Hepatocyte (in vitro differentiated cells): ENCODE measurements around the gene COX10. TPM values are rescaled to one million over a fixed set of nuclear protein-coding genes. Genes with fewer than 3 reads are reported as not detected.

ENCODE experiments used
- DNase-seq: peaks from one replicate; pipeline ENCODE4 v3.0.0-alpha.2; 2016; ENCODE audit warnings: low spot score
- H2AFZ ChIP-seq: fragments of 200-600 bp; sonication (generic); 2 replicates; pipeline ENCODE4 v1.6.0; 2016; ENCODE audit warnings: antibody characterized with exemption, mild to moderate bottlenecking
- H3K27ac ChIP-seq: fragments of 200-600 bp; sonication (generic); 2 replicates; pipeline ENCODE4 v1.5.1; 2016; ENCODE audit warnings: mild to moderate bottlenecking
- H3K27me3 ChIP-seq: fragments of 200-600 bp; sonication (generic); 2 replicates; pipeline ENCODE4 v1.6.1; 2016
- H3K36me3 ChIP-seq: fragments of 200-600 bp; sonication (generic); replicated peaks from 2 replicates; pipeline ENCODE4 v1.5.1; 2016; ENCODE audit warnings: low read depth; ENCODE audit not compliant: insufficient read depth
- H3K4me1 ChIP-seq: fragments of 200-600 bp; sonication (generic); 2 replicates; pipeline ENCODE4 v1.5.1; 2016; ENCODE audit warnings: mild to moderate bottlenecking, moderate library complexity; ENCODE audit not compliant: insufficient read depth
- H3K4me2 ChIP-seq: fragments of 200-600 bp; sonication (generic); 2 replicates; pipeline ENCODE4 v1.6.0; 2016
- H3K4me3 ChIP-seq: fragments of 200-600 bp; sonication (generic); 2 replicates; pipeline ENCODE4 v1.5.1; 2016; ENCODE audit warnings: mild to moderate bottlenecking
- H3K79me2 ChIP-seq: fragments of 200-600 bp; sonication (generic); 2 replicates; pipeline ENCODE4 v1.6.0; 2017; ENCODE audit warnings: mild to moderate bottlenecking
- H3K9me2 ChIP-seq: fragments of 200-600 bp; sonication (generic); replicated peaks from 2 replicates; pipeline ENCODE4 v1.6.0; 2017; ENCODE audit warnings: mild to moderate bottlenecking; ENCODE audit not compliant: insufficient read depth
- H3K9me3 ChIP-seq: fragments of 200-600 bp; sonication (generic); 2 replicates; pipeline ENCODE4 v1.5.1; 2016; ENCODE audit warnings: low read depth, mild to moderate bottlenecking
- H4K20me1 ChIP-seq: fragments of 200-600 bp; sonication (generic); 2 replicates; pipeline ENCODE4 v1.6.0; 2016; ENCODE audit warnings: mild to moderate bottlenecking; ENCODE audit not compliant: insufficient read depth, poor library complexity, severe bottlenecking
- EZH2 ChIP-seq: fragments of 200-600 bp; sonication (generic); IDR thresholded peaks from 2 replicates; pipeline ENCODE4 v1.6.1; 2016; ENCODE audit warnings: antibody characterized with exemption, mild to moderate bottlenecking, borderline replicate concordance
- EZH2phosphoT487 ChIP-seq: fragments of 200-600 bp; sonication (generic); IDR thresholded peaks from one replicate; pipeline ENCODE4 v1.6.1; 2018; ENCODE audit warnings: antibody characterized with exemption, mild to moderate bottlenecking, low read depth, moderate library complexity; ENCODE audit not compliant: unreplicated experiment, severe bottlenecking
- WGBS: methylation state at CpG from one replicate; pipeline ENCODE4 v1.1.6; 2016; ENCODE audit warnings: low lambda C conversion rate; ENCODE audit errors: missing lambda C conversion rate; 5-methylcytosine and 5-hydroxymethylcytosine counted together
- polyA plus RNA-seq: library from polyadenylated mRNA; unstranded; fragments of >200 nt; fragmentation: Nextera tagmentation; extraction: Ambion mirVana; gene quantifications from 2 replicates; pipeline ENCODE4 v1.2.1, GENCODE V29; 2016
- total RNA-seq: library from RNA; depleted of rRNA; stranded (reverse); fragments of >200 nt; gene quantifications from 2 replicates; pipeline ENCODE4 v1.2.3, GENCODE V29; 2014
- TF ChIP-seq, protein P1 (sequence below): fragments of 200-600 bp; sonication (generic); IDR thresholded peaks from 2 replicates; pipeline ENCODE4 v1.5.1; 2016; ENCODE audit warnings: antibody characterized with exemption, mild to moderate bottlenecking; ENCODE audit not compliant: poor library complexity

COX10 gene
- total and polyA plus RNA-seq, 2 experiments from 2014 or later = 23.2 to 27.6 TPM

DNA sequence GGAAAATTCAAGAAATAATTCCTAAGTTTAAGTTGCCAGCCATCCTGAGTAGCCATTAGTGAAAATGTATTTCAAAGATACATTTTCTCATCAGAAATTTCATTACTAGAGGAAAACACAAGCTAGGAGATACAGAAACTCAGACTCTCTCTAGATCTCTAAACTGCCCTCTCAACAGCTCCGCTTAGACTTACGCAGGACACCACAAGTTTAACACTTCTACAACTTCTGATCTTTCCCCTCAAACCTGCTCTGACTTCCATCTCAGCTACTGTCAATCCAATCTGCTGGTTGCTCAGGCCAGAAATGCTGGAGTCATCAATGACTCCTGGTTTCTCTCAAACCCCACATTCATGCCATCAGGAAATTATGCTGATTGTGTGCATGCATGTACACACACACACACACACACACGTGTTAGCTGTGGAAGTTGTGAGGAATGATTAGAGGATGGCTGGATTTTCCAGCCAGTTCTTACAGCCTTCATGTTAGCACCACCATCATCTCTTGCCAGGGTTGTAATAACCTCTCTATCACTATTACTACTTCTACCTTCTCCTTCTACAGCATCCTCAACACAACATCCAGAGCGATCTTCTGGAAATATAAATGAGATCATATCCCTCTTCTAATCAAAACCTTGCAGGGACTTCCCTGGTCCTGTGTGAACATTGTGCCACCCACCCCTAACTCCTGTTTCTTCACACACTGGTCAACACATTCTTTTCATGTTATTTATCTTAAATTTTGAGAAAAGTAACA lies 47.1 kb downstream of the COX10 start:
- no peaks in the 10 kb centered on the region for H3K27me3 ChIP-seq
- no peak overlapping the region for H2AFZ ChIP-seq
- H4K20me1 ChIP-seq = no peaks in the 10 kb centered on the region
- 99% methylated on average over 4 of the region's 4 CpGs for WGBS
- H3K9me3 ChIP-seq = no peaks in the 10 kb centered on the region
- H3K4me2 ChIP-seq = no peak overlapping the region
- no peaks in the 10 kb centered on the region for H3K9me2 ChIP-seq
- H3K36me3 ChIP-seq = no peaks in the 10 kb centered on the region
- no peak for DNase-seq
- no peaks in the 10 kb centered on the region for H3K4me1 ChIP-seq
- H3K4me3 ChIP-seq = no peak overlapping the region
- H3K79me2 ChIP-seq = peaks cover 21% of the 10 kb centered on the region
- no peak for TF ChIP-seq EZH2
- TF ChIP-seq EZH2phosphoT487 = no peak
- TF ChIP-seq, protein P1, sequence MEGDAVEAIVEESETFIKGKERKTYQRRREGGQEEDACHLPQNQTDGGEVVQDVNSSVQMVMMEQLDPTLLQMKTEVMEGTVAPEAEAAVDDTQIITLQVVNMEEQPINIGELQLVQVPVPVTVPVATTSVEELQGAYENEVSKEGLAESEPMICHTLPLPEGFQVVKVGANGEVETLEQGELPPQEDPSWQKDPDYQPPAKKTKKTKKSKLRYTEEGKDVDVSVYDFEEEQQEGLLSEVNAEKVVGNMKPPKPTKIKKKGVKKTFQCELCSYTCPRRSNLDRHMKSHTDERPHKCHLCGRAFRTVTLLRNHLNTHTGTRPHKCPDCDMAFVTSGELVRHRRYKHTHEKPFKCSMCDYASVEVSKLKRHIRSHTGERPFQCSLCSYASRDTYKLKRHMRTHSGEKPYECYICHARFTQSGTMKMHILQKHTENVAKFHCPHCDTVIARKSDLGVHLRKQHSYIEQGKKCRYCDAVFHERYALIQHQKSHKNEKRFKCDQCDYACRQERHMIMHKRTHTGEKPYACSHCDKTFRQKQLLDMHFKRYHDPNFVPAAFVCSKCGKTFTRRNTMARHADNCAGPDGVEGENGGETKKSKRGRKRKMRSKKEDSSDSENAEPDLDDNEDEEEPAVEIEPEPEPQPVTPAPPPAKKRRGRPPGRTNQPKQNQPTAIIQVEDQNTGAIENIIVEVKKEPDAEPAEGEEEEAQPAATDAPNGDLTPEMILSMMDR = no peak
- H3K27ac ChIP-seq = no peak overlapping the region

DNA sequence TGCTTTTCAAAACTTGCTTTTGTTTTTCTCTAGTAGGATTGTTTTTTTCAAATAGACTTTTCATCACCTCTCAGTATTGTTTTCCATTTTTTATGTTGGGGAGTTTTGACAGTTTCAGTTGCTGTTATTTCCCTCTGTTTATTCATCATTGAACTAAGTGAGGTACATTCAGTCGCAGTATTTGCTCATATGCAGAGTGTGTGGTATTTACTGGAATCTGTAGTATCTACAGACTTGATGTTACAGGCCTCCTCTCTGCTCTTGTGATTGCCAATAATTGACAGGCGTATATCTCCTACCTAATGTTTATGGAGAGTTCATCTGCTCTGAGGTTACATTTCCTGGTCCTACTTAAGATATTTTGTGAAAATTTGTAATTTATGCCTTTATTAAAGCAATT lies 49.6 kb downstream of the COX10 start:
- Histone ChIP-seq H3K79me2 (peaks cover 29% of the 10 kb centered on the region), H3K4me2 (no peak overlapping the region), H2AFZ (no peak overlapping the region), H3K9me3 (no peaks in the 10 kb centered on the region), H3K9me2 (no peaks in the 10 kb centered on the region), H3K27ac (no peak overlapping the region), H3K4me3 (no peak overlapping the region), H3K36me3 (no peaks in the 10 kb centered on the region), H4K20me1 (peaks cover 3% of the 10 kb centered on the region), H3K27me3 (no peaks in the 10 kb centered on the region), H3K4me1 (no peaks in the 10 kb centered on the region)
- TF ChIP-seq EZH2phosphoT487 = no peak
- DNase-seq = no peak
- WGBS = 93% methylated on average over 2 of the region's 2 CpGs

DNA sequence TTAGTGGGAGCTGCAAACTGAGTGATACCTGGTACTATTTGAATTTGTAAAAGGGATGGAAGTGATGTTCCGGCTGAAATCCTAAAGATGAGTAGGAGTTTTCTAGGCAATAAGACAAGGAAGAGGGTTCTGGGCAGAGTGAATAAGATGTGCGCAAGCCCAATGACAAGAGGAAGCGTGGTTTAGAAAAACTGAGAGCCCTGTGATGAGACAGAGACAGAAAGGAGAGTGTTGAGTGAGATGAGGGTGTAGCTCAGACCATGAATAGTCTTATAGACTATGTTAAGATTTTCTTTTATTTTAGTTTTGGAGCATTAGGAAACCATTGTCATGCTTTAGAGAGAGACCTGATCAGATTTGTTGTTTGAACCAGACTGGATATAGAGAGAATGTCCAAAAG lies 50.2 kb downstream of the COX10 start:
- TF ChIP-seq, protein P1 = no peak
- TF ChIP-seq EZH2phosphoT487 = no peak
- Histone ChIP-seq H2AFZ (no peak overlapping the region), H3K36me3 (no peaks in the 10 kb centered on the region), H3K4me1 (no peaks in the 10 kb centered on the region), H3K9me2 (no peaks in the 10 kb centered on the region), H3K27ac (no peak overlapping the region), H3K27me3 (no peaks in the 10 kb centered on the region), H4K20me1 (peaks cover 3% of the 10 kb centered on the region), H3K79me2 (peaks cover 33% of the 10 kb centered on the region), H3K4me3 (no peak overlapping the region), H3K4me2 (no peak overlapping the region), H3K9me3 (no peaks in the 10 kb centered on the region)
- DNase-seq = no peak
- 98% methylated on average over 3 of the region's 3 CpGs for WGBS

DNA sequence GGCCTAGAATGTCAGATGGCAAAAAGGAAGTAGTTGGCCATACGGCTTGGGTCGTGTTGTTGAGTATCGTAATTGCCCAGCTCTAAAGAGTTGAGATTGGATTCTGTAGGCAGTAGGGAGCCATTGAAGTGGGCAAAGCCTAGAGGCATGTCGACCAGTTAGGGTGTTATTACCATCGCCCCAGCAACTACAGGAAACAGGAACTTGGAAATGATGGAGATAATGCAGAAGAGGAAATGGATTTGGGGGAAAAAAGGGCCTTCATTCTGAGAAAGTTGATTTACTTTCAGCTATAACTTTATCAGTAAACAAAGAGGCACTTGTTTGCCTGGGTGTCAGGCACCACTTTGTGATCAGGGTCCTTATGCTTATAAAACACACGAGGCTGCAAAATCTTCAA lies 52.6 kb downstream of the COX10 start:
- no peaks in the 10 kb centered on the region for H3K9me2 ChIP-seq
- H3K27ac ChIP-seq = no peak overlapping the region
- no peaks in the 10 kb centered on the region for H3K36me3 ChIP-seq
- TF ChIP-seq EZH2phosphoT487 (no peak), EZH2 (no peak)
- TF ChIP-seq, protein P1 = no peak
- no peak overlapping the region for H3K4me3 ChIP-seq
- no peaks in the 10 kb centered on the region for H3K4me1 ChIP-seq
- H2AFZ ChIP-seq = no peak overlapping the region
- H4K20me1 ChIP-seq = peaks cover 3% of the 10 kb centered on the region
- H3K27me3 ChIP-seq = no peaks in the 10 kb centered on the region
- no peak overlapping the region for H3K4me2 ChIP-seq
- no peaks in the 10 kb centered on the region for H3K9me3 ChIP-seq
- WGBS = 93% methylated on average over 6 of the region's 6 CpGs
- DNase-seq = no peak
- H3K79me2 ChIP-seq = peaks cover 28% of the 10 kb centered on the region
